Glomerular visceral epithelial cell (primary cell): ENCODE results near the gene PPP1R27.
"Not testable (repeated sequence)": the region's sequence is repeated elsewhere in the genome, so short reads cannot be mapped to it uniquely, and the experiment has no call there.

Experiments
- DNase-seq: peaks from one replicate; pipeline ENCODE4 v3.0.0-alpha.2; 2016; ENCODE audit errors: extremely low spot score

The PPP1R27 gene

GRCh38 chr17:81841866-81842265 lies 7.0 kb upstream of the PPP1R27 start:
- DNase-seq: no peak

- DNase-seq: peak; percentile 27
Measured at GRCh38 chr17:81840826-81841778, 6.3 kb upstream of the PPP1R27 start.

- DNase-seq: not testable (repeated sequence)
Measured at GRCh38 chr17:81840059-81840458, 5.2 kb upstream of the PPP1R27 start.

- no peak for DNase-seq
Measured at GRCh38 chr17:81839301-81839700, 4.5 kb upstream of the PPP1R27 start.

- DNase-seq: no peak
Measured at GRCh38 chr17:81838753-81839255, 4.0 kb upstream of the PPP1R27 start.

GRCh38 chr17:81837641-81838040 lies 2.8 kb upstream of the PPP1R27 start:
- DNase-seq: no peak

GRCh38 chr17:81833921-81834830 lies 674 bp downstream of the PPP1R27 start:
- DNase-seq: no peak

- DNase-seq: peak; percentile 96
Measured at GRCh38 chr17:81833160-81833920, 1.5 kb downstream of the PPP1R27 start, which contains the start of gene MCRIP1. Gene MCRIP1, minus strand, starts transcription at chr17:81833291. Its CDS starts 8,785 bp downstream, at chr17:81824506.

- no peak for DNase-seq
Measured at GRCh38 chr17:81832608-81833159, 2.2 kb downstream of the PPP1R27 start.

GRCh38 chr17:81831957-81832607 lies 2.8 kb downstream of the PPP1R27 start:
- DNase-seq: no peak

- no peak for DNase-seq
Measured at GRCh38 chr17:81831563-81831956, 3.3 kb downstream of the PPP1R27 start.

GRCh38 chr17:81829858-81830257 lies 5.0 kb downstream of the PPP1R27 start:
- DNase-seq: no peak

- no peak for DNase-seq
Measured at GRCh38 chr17:81828656-81829055, 6.2 kb downstream of the PPP1R27 start.

GRCh38 chr17:81825841-81826466 lies 8.9 kb downstream of the PPP1R27 start:
- DNase-seq: no peak

- DNase-seq: no peak
Measured at GRCh38 chr17:81824595-81824994, 10.3 kb downstream of the PPP1R27 start.

GRCh38 chr17:81823820-81824550 lies 10.9 kb downstream of the PPP1R27 start:
- no peak for DNase-seq

GRCh38 chr17:81822996-81823819 lies 11.6 kb downstream of the PPP1R27 start:
- DNase-seq: no peak

- DNase-seq: no peak
Measured at GRCh38 chr17:81822312-81822637, 12.6 kb downstream of the PPP1R27 start.
